NT2/D1 (cell line): ENCODE results near the gene FAM120C.

ENCODE experiments used
- YY1 ChIP-seq: IDR thresholded peaks from 2 replicates; pipeline ENCODE4 v1.6.1; 2011; ENCODE audit not compliant: insufficient read length, insufficient read depth
- ZNF274 ChIP-seq: IDR thresholded peaks from 2 replicates; pipeline ENCODE4 v1.6.1; 2011; ENCODE audit warnings: mild to moderate bottlenecking, low read depth, low read length

DNA sequence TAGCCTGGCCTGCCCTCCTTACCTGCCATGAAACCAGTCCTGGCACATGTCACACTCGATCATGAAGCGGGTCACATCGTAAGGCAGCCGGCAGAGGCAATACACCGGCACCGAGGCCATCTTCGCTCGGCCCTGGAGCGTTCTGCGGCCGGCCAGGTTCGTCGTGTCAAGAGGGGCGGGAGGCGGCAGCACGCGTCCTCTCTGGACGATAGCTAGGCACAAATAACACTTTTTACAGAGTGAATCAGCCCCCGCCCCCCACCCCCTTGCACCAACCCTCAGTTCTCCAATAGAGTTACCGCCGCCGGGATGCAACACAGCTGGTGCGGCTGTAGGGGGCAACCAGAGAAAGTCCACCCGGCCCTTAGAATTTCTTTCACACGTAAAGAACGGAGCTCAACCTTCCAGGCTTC lies 140.4 kb downstream of the FAM120C start:
- TF ChIP-seq ZNF274 (no peak), YY1 (no peak)
